ENCODE results near the gene PKM. TPM values are rescaled to one million over a fixed set of nuclear protein-coding genes. Genes with fewer than 3 reads are reported as not detected.
A peak's percentile ranks its signal among the peaks of the same experiment; 100 is the strongest.
"Not testable (repeated sequence)": the region's sequence is repeated elsewhere in the genome, so short reads cannot be mapped to it uniquely, and the experiment has no call there.

PKM gene
- 1,000 to 10,000 TPM; 1,010 to 1,764 TPM for total RNA-seq

DNA sequence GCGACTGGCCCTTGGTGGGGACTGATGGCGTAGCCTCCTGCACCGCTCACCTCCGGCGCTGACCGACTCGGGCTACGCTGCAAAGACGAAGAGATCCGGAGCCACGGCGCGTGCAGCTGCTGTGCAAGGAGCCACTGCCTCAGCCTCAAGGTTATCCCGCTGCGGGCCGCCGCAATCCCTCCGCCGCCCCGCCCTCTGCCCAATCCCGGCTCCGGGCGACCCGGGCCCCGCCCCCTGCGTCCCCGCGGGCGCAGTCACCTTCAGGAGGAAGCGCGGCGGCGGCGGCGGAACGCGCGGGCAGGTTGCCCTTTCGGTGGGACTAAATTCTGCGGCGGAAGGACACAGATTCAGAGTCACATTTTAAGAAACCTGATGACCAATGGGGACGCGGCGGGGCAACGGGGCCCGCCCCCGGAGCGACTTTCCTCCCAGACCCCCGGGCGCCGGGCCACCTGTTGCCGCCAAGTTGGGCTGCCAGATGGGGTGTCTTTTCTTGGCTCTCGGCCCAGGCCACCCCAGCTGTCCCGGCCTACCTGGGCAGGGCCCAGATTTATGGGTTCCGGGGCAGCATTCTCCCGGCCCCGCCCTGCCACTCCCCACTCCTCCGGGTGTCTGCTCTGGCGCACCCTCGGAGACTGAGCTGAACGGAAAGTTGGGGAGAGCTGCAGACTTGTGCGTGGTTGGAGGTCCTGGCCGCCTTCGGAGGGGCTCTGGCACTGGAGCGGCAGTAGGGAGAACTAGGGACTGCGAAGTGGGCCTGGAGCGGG is at the start of gene PKM:
TSS of gene PKM (minus strand) at position 125 of the 767 bp plus-strand sequence. CDS start 12,093 bp downstream, outside the sequence.
- Mint-ChIP-seq H3K36me3 (peaks cover 32% of the 10 kb centered on the region), H3K27ac (peak within 1 kb of the TSS; percentile 97), H3K4me1 (peaks cover 36% of the 10 kb centered on the region), H3K4me3 (peak within 1 kb of the TSS; percentile 99), H3K9me3 (ENCODE audit: low read depth) (no peaks in the 10 kb centered on the region), H3K27me3 (no peaks in the 10 kb centered on the region)
- CTCF ChIA-PET: interaction anchor here (0.8 to 1.6 kb wide), 4 partner anchors 39 to 231 kb away, joined by 3 to 6 read pairs (median 4); no protein-coding TSS in a partner anchor
- DNase-seq: peak; percentile 96
- ATAC-seq: peak; percentile 52

DNA sequence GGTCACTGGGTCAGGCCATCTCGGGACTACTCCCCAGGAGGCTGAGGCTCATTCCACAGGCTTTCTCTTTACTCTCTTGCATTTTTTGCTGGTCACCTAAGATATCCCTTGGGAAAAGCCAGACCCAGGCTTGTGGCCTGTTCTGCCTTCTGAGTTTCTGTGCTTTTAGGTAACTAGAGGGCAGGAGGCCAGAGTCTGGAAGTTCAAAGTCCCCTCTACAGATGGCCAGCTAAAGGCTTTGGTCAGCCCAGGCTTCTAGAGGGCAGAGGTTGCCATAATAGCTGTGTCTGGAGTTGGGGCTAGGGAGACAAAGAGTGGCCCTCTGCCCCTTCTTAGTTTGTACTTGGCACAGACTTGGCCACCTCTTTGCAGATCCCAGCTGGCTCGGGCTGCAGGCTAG is 49.8 kb upstream of the PKM start:
- H3K27ac Mint-ChIP-seq: no peak overlapping the region
- H3K36me3 Mint-ChIP-seq: no peaks in the 10 kb centered on the region
- CTCF ChIA-PET: interaction anchor here (1.3 kb wide), 1 partner anchor 54 kb away, joined by 3 read pairs; no protein-coding TSS in a partner anchor
- peaks cover 2% of the 10 kb centered on the region for H3K4me1 Mint-ChIP-seq
- DNase-seq (no peak), ATAC-seq (no peak)
- H3K4me3 Mint-ChIP-seq: no peak overlapping the region
- no peaks in the 10 kb centered on the region for H3K9me3 Mint-ChIP-seq (ENCODE audit: low read depth)
- H3K27me3 Mint-ChIP-seq: no peaks in the 10 kb centered on the region

DNA sequence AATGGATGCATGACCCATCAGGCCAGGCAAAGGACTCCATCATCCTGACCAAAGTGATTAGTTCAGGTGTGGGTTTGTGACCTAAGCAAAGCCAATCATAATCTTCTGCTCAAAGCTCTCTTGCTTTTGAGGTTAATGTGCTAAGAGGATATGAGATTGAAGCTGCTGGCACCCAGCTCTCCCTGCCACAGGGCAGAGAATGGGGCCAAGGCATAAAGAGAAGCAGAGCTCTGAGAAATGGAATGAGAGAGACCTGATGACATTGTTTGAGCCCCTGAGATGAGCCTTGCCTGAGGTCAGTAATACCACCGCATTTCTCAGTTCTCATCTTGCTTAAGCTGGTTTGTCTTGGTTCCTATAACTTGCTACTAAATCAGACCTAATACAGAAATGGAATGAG is 47.7 kb upstream of the PKM start:
- DNase-seq: no peak
- Mint-ChIP-seq H3K27ac (no peak overlapping the region), H3K4me3 (no peak overlapping the region), H3K9me3 (ENCODE audit: low read depth) (no peaks in the 10 kb centered on the region), H3K4me1 (peaks cover 3% of the 10 kb centered on the region), H3K27me3 (no peaks in the 10 kb centered on the region), H3K36me3 (no peaks in the 10 kb centered on the region)
- ATAC-seq: no peak
- CTCF ChIA-PET: no interaction called here

DNA sequence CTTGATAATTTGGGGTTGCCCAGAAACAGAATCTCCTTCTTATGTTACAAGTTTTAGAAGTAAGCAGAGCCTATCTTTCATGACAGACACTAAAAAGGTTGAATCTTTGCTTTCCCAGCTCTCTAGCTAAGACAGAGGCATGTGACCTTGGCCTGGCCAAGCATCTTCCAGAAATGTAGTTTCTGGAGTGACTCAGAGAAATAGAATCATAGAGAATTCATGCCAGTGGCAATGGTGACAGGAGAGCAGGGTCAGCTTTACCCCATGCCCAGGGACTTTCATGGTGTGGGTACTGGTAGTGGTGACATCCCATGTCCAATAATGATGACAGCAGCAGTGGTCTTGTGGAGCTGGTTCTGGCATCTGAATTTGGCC is 45.3 kb upstream of the PKM start:
- CTCF ChIA-PET: interaction anchor here (1.0 kb wide), 2 partner anchors 49 to 76 kb away, joined by 3 to 4 read pairs; no protein-coding TSS in a partner anchor
- H3K4me1 Mint-ChIP-seq: peaks cover 14% of the 10 kb centered on the region
- H3K9me3 Mint-ChIP-seq (ENCODE audit: low read depth): no peaks in the 10 kb centered on the region
- DNase-seq (no peak), ATAC-seq (no peak)
- H3K27me3 Mint-ChIP-seq: no peaks in the 10 kb centered on the region
- no peak overlapping the region for H3K27ac Mint-ChIP-seq
- no peaks in the 10 kb centered on the region for H3K36me3 Mint-ChIP-seq
- no peak overlapping the region for H3K4me3 Mint-ChIP-seq

DNA sequence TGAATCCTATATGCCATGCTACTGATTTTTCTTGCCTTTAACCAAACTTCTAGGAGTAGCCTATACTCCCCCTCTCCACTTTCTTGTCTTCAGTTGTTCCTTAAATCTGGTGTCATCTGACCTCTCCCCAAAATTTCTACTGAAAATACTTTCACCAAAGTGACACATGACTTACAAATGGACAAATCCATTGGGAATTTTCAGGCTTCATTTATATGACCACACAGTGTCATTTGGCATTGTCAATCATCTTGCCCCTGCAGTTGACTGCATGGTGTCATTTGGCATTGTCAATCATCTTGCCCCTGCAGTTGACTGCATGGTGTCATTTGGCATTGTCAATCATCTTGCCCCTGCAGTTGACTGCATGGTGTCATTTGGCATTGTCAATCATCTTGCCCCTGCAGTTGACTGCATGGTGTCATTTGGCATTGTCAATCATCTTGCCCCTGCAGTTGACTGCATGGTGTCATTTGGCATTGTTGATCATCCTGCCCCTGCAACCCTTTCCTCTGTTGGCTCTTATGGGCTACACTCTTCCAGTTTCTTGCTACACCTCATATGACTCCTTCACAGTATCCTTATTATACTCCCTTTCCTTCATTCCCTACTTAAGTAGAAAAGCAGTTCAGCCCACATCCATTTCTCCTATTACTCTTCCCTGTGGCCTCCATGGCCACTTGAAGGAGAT is 44.8 kb upstream of the PKM start:
- CTCF ChIA-PET: interaction anchor here (1.0 kb wide), 1 partner anchor 49 kb away, joined by 3 read pairs; no protein-coding TSS in a partner anchor
- H3K4me3 Mint-ChIP-seq; ATAC-seq; DNase-seq; H3K36me3 Mint-ChIP-seq; H3K27ac Mint-ChIP-seq; H3K9me3 Mint-ChIP-seq (ENCODE audit: low read depth); H3K27me3 Mint-ChIP-seq: not testable (repeated sequence)
- peaks cover 20% of the 10 kb centered on the region for H3K4me1 Mint-ChIP-seq

DNA sequence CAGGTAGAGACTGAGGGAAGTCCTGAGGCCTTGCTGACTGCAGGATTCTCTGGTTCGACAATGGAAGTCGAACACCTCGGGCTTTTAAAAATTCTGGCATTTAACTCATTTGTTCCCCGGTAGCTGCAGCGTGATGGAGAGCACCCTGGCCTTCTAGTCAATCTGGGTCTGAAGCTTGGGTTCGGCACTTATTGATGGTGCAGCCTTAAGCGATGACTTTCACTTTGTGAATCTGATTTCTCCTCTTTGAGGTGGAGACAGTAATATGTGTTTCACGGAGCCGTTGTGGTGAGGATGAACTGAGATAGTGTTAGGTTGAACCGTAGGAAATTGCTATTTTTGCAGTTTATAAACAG is 42.0 kb upstream of the PKM start:
- Mint-ChIP-seq H3K4me3 (peak overlapping the region; percentile 82), H3K4me1 (peaks cover 28% of the 10 kb centered on the region), H3K27me3 (no peaks in the 10 kb centered on the region), H3K9me3 (ENCODE audit: low read depth) (no peaks in the 10 kb centered on the region), H3K36me3 (peaks cover 6% of the 10 kb centered on the region), H3K27ac (peak overlapping the region; percentile 87)
- ATAC-seq (peak; percentile 2), DNase-seq (no peak)
- CTCF ChIA-PET: interaction anchor here (0.6 to 2.1 kb wide), 11 partner anchors 11 to 529 kb away, joined by 3 to 10 read pairs (median 4); partner anchors contain the start of gene PKM

DNA sequence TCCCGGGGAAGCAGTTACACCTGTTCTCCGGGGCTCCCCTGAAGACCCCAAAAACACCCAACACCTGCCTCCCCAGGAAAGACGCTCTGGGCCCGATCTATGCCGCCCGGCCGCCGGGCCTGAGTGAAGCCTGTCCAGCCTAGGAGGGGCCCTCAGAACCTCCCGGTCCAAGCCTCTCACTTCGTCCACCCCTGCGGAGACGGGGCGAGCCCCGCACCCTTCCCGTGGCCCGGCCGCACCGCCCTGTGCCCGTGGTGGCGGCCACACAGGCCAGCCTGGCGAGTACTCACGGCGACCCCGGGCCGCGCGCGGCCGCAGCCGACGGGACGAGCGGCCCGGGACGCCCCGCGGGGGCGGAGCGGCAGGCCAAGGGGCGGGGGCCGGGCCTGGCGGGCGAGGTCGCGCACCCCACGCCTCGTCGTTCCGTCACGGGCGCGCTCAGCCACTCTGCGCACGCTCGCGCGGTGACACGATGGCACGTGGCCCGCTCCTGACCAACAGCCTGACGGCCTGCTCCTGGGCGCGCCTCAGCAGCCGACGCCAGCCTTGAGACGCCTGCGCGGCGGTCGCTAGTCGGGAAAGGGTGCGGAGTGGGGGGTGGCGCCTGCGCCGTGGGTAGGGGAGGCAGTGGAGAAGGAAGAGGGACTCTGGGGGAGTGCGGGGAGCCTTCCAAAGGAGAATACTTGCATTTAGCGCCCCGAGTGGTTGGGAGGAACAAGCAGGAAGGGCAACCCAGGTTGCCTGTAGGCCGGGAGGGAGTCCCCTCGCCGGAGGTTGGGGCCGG is 41.4 kb upstream of the PKM start, which contains the start of gene PARP6:
TSS of gene PARP6 (minus strand) at position 342 of the 784 bp plus-strand sequence. CDS start 5,077 bp downstream, outside the sequence.
- H3K4me3 Mint-ChIP-seq: peak within 1 kb of the TSS; percentile 82

DNA sequence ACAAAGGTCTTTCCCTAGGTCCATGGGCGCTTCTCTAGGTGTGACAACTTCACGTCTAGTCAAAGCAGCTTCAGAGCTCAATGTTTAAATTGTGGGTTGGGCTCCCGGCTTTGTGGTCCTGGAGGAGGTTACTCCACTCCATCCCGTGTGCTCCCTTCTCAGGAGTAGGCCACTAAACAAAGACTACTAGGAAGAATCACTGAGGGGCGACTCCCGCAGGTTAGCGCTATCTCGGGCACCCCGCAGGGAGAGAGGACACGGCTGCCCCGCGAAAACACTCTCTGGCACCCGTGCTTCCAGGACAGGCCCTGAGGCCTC is 40.9 kb upstream of the PKM start:
- CTCF ChIA-PET: no interaction called here
- no peak for DNase-seq
- ATAC-seq: peak; percentile 3
- peak overlapping the region; percentile 82 for H3K4me3 Mint-ChIP-seq
- peaks cover 9% of the 10 kb centered on the region for H3K36me3 Mint-ChIP-seq
- H3K9me3 Mint-ChIP-seq (ENCODE audit: low read depth): no peaks in the 10 kb centered on the region
- H3K27me3 Mint-ChIP-seq: no peaks in the 10 kb centered on the region
- H3K4me1 Mint-ChIP-seq: peaks cover 28% of the 10 kb centered on the region
- H3K27ac Mint-ChIP-seq: peak overlapping the region; percentile 77

More for the DNA sequence above, 41.4 kb upstream of the PKM start, which contains the start of gene PARP6:
- Mint-ChIP-seq H3K4me1 (peaks cover 28% of the 10 kb centered on the region), H3K9me3 (ENCODE audit: low read depth) (no peaks in the 10 kb centered on the region), H3K36me3 (peaks cover 6% of the 10 kb centered on the region), H3K27ac (peak within 1 kb of the TSS; percentile 87), H3K27me3 (no peaks in the 10 kb centered on the region)
- peak; percentile 99 for ATAC-seq
- CTCF ChIA-PET: interaction anchor here (0.9 to 2.1 kb wide), 9 partner anchors 12 to 399 kb away, joined by 3 to 10 read pairs (median 4); no protein-coding TSS in a partner anchor
- peak; percentile 98 for DNase-seq

DNA sequence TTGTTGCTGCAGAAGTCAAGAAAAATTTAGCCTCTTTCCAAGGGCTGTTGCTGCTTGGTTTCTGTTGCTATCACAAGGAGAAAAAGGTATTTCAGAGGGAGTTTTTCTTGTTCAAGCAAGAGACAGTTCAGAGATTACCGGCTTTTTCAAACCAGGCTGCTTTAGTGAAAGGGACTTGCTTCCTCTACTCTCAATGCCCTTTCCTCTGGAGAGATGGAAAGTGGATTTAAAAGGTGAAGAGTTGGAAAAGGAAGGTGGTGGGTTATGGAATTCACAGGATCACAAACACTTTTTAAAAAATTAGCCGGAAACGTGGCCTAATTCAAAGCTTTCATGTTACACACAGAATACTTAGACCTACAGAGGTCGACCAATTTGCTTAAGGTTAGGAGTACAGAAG is 40.2 kb upstream of the PKM start:
- CTCF ChIA-PET: no interaction called here
- ATAC-seq: no peak
- peak overlapping the region; percentile 77 for H3K27ac Mint-ChIP-seq
- H3K9me3 Mint-ChIP-seq (ENCODE audit: low read depth): no peaks in the 10 kb centered on the region
- peaks cover 11% of the 10 kb centered on the region for H3K36me3 Mint-ChIP-seq
- no peaks in the 10 kb centered on the region for H3K27me3 Mint-ChIP-seq
- H3K4me3 Mint-ChIP-seq: peak overlapping the region; percentile 82
- no peak for DNase-seq
- H3K4me1 Mint-ChIP-seq: peaks cover 28% of the 10 kb centered on the region

DNA sequence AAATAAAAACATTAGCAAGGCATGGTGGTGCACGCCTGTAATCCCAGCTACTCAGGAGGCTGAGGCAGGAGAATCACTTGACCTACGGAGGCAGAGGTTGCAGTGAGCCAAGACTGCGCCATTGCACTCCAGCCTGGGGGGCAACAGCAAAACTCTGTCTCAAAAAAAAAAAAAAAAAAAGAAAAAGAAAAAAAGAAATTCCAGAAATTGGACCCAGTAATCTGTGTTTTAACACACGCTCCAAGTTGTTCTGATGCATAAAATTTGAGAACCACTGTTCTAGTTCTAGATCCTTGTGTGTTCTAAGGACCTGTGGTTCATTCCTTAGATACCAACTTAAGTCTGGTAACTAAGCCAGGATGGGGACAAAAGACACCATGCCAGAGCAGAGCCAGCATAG is 38.7 kb upstream of the PKM start:
- DNase-seq: no peak
- no peak for ATAC-seq
- Mint-ChIP-seq H3K9me3 (ENCODE audit: low read depth) (no peaks in the 10 kb centered on the region), H3K27ac (no peak overlapping the region), H3K36me3 (peaks cover 17% of the 10 kb centered on the region), H3K4me3 (no peak overlapping the region), H3K27me3 (no peaks in the 10 kb centered on the region), H3K4me1 (peaks cover 28% of the 10 kb centered on the region)
- CTCF ChIA-PET: interaction anchor here (0.9 to 1.0 kb wide), 2 partner anchors 38 to 43 kb away, joined by 3 read pairs; no protein-coding TSS in a partner anchor

DNA sequence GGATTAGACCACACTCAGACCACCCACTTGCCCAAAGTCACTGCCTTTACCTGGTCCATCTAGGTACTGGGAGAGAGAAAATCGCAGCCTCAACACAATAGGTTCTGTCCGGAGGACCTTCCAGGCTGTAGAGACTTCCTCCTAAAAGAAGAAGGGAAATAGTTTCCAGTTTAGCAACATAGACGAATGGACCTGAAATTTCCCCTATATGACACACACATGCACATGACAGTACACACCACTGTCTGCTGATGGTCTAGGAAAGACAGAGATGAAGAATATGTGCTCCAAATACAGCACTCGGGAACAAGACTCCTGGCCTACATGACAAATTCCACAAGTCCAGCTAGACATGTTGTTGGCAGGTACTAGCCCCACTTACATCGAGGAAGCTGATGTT is 34.0 kb upstream of the PKM start:
- Mint-ChIP-seq H3K4me1 (peaks cover 6% of the 10 kb centered on the region), H3K9me3 (ENCODE audit: low read depth) (no peaks in the 10 kb centered on the region), H3K27ac (no peak overlapping the region), H3K36me3 (peaks cover 47% of the 10 kb centered on the region), H3K4me3 (no peak overlapping the region), H3K27me3 (no peaks in the 10 kb centered on the region)
- ATAC-seq: no peak
- no peak for DNase-seq
- CTCF ChIA-PET: no interaction called here

DNA sequence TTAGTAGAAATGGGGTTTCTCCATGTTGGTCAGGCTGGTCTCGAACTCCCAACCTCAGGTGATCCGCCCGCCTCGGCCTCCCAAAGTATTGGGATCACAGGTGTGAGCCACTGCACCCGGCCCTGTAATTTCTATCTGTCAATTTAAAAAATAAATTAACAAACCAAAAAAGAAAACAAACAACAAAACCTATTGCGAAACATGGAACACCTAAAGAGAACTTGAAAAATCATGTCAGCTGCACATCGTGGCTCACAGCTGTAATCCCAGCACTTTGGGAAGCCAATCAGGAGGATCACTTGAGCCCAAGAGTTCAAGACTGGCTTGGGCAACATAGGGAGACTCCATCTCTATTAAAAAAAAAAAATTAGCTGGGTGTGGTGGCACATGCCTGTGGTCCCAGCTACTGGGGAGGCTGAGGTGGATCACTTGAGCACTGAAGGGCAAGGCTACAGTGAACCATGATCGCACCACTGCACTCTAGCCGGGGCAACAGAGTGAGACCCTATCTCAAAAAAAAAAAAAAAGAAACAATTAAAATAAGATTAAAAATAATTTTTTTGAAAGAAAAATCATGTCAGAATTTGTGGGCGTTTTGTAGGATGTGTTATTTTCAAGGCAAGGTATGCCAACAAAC is 21.8 kb upstream of the PKM start:
- H3K4me3 Mint-ChIP-seq: no peak overlapping the region
- CTCF ChIA-PET: no interaction called here
- no peaks in the 10 kb centered on the region for H3K9me3 Mint-ChIP-seq (ENCODE audit: low read depth)
- peaks cover 37% of the 10 kb centered on the region for H3K36me3 Mint-ChIP-seq
- no peak overlapping the region for H3K27ac Mint-ChIP-seq
- H3K27me3 Mint-ChIP-seq: no peaks in the 10 kb centered on the region
- ATAC-seq (no peak), DNase-seq (no peak)
- H3K4me1 Mint-ChIP-seq: peaks cover 2% of the 10 kb centered on the region

Measured in activated CD8-positive, alpha-beta memory T cell treated with anti-CD3 and anti-CD28 coated beads, Interleukin-2, amount 10 ng/mL, durations not matched to agents 7 days and 5 days (primary cell).